GM12865 (cell line): ENCODE data around the gene RBM20.
A peak's percentile ranks its signal among the peaks of the same experiment; 100 is the strongest.

ENCODE experiments used
- DNase-seq: peaks from one replicate; pipeline ENCODE4 v3.0.0; 2010; ENCODE audit warnings: low read depth
- H3K4me3 ChIP-seq: 2 replicates; pipeline ENCODE4 v1.5.1; 2011; ENCODE audit warnings: mild to moderate bottlenecking, low read depth, low read length, control low read depth
- CTCF ChIP-seq: IDR thresholded peaks from 2 replicates; pipeline ENCODE4 v1.5.1; 2011; ENCODE audit warnings: low read length, control low read depth, low read depth, inconsistent platforms; ENCODE audit not compliant: insufficient read depth; ENCODE audit errors: missing control alignments

The RBM20 gene

GRCh38 chr10:110679486-110680272 lies 35.5 kb downstream of the RBM20 start:
- no peak overlapping the region for H3K4me3 ChIP-seq
- no peak for TF ChIP-seq CTCF
- DNase-seq, result no peak

GRCh38 chr10:110680273-110681020 lies 36.3 kb downstream of the RBM20 start:
- no peak overlapping the region for H3K4me3 ChIP-seq
- no peak for DNase-seq
- no peak for TF ChIP-seq CTCF

GRCh38 chr10:110681023-110681681 lies 37.0 kb downstream of the RBM20 start:
- peak; percentile 52 for TF ChIP-seq CTCF
- DNase-seq, result peak; percentile 38
- H3K4me3 ChIP-seq, result no peak overlapping the region

GRCh38 chr10:110682348-110682747 lies 38.2 kb downstream of the RBM20 start:
- no peak for TF ChIP-seq CTCF
- no peak overlapping the region for H3K4me3 ChIP-seq

GRCh38 chr10:110684800-110685446 lies 40.8 kb downstream of the RBM20 start:
- no peak for DNase-seq
- TF ChIP-seq CTCF, result no peak
- H3K4me3 ChIP-seq, result no peak overlapping the region

More at GRCh38 chr10:110682348-110682747, 38.2 kb downstream of the RBM20 start:
- DNase-seq, result no peak

GRCh38 chr10:110686047-110686446 lies 41.9 kb downstream of the RBM20 start:
- H3K4me3 ChIP-seq, result no peak overlapping the region
- no peak for DNase-seq
- TF ChIP-seq CTCF, result no peak
